ENCODE data around the gene EIF4A3.

- TF ChIP-seq, protein P1, sequence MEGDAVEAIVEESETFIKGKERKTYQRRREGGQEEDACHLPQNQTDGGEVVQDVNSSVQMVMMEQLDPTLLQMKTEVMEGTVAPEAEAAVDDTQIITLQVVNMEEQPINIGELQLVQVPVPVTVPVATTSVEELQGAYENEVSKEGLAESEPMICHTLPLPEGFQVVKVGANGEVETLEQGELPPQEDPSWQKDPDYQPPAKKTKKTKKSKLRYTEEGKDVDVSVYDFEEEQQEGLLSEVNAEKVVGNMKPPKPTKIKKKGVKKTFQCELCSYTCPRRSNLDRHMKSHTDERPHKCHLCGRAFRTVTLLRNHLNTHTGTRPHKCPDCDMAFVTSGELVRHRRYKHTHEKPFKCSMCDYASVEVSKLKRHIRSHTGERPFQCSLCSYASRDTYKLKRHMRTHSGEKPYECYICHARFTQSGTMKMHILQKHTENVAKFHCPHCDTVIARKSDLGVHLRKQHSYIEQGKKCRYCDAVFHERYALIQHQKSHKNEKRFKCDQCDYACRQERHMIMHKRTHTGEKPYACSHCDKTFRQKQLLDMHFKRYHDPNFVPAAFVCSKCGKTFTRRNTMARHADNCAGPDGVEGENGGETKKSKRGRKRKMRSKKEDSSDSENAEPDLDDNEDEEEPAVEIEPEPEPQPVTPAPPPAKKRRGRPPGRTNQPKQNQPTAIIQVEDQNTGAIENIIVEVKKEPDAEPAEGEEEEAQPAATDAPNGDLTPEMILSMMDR (IDR thresholded peaks at IDR 0.05): no peak
- TF ChIP-seq POLR2A (IDR thresholded peaks at IDR 0.05): no peak
Observed at GRCh38 chr17:80108036-80108971, 38.6 kb downstream of the EIF4A3 start.
